Stimulated activated naive B cell treated with anti-CD40 and anti-IgM and Interleukin-4, amounts not matched to agents 10 μg/mL and 1 μg/mL and 100 μg/mL, for 72 hours (primary cell): Measurements from ENCODE around the gene RASD2.
"Not testable (repeated sequence)": the region's sequence is repeated elsewhere in the genome, so short reads cannot be mapped to it uniquely, and the experiment has no call there.

Source experiments
- ATAC-seq, 2 donors: fragments of 150-1000 bp; cut with Tn5 transposase; replicated peaks; 2 replicates each; pipeline ENCODE4 v1.10.0; 2021; ENCODE audit warnings: moderate library complexity in 1 of 2
- DNase-seq: peaks from one replicate; pipeline ENCODE4 v3.0.0; 2021
- H3K27ac Mint-ChIP-seq: one replicate; pipeline ENCODE4 v1.8.0; 2022; ENCODE audit warnings: mild to moderate bottlenecking, mixed read lengths
- H3K27me3 Mint-ChIP-seq, 2 donors: one replicate each; pipeline ENCODE4 v1.8.0; 2022; ENCODE audit warnings: mixed read lengths in 2 of 2
- H3K36me3 Mint-ChIP-seq, 2 donors: one replicate each; pipeline ENCODE4 v1.8.0; 2022; ENCODE audit warnings: mixed read lengths in 2 of 2, mild to moderate bottlenecking in 1 of 2
- H3K4me1 Mint-ChIP-seq, 2 donors: one replicate each; pipeline ENCODE4 v1.8.0; 2022; ENCODE audit warnings: mixed read lengths in 2 of 2, mild to moderate bottlenecking in 1 of 2
- H3K4me3 Mint-ChIP-seq, 2 donors: one replicate each; pipeline ENCODE4 v1.8.0; 2022; ENCODE audit warnings: mild to moderate bottlenecking in 2 of 2, mixed read lengths in 2 of 2, moderate library complexity in 1 of 2
- H3K9me3 Mint-ChIP-seq, 2 donors: one replicate each; pipeline ENCODE4 v1.8.0; 2022; ENCODE audit warnings: mixed read lengths in 2 of 2, mild to moderate bottlenecking in 1 of 2

The RASD2 gene

DNA sequence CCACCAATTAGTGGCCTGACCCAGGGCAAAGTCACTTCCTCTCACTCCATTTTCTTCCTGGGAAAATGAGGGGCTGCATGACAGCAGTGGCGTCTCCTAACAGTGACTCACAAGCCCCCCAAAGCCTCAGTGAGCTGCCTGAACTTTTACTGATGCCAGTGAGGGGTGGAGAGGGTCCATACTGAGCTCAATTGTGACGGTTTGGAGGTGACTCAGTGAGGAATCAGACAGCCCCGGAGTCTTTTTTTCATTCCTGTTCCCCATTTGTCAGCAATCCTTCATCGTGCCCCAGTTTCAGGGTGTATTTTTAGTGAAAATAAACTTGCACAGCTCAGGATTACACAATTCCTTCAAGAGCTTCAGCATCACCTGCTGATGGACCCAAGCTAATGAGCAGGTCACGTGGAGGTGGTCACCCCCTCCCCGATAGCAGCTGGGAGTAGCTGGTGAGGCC, 30.1 kb upstream of the RASD2 start:
- Mint-ChIP-seq H3K4me1 (peaks cover 0 to 2% of the 10 kb centered on the region in 2 donors), H3K9me3 (peaks cover 0 to 4% of the 10 kb centered on the region in 2 donors), H3K27ac (no peak overlapping the region), H3K36me3 (no peaks in the 10 kb centered on the region), H3K4me3 (no peak overlapping the region), H3K27me3 (peaks cover 14 to 32% of the 10 kb centered on the region in 2 donors)
- ATAC-seq (no peak), DNase-seq (no peak)

DNA sequence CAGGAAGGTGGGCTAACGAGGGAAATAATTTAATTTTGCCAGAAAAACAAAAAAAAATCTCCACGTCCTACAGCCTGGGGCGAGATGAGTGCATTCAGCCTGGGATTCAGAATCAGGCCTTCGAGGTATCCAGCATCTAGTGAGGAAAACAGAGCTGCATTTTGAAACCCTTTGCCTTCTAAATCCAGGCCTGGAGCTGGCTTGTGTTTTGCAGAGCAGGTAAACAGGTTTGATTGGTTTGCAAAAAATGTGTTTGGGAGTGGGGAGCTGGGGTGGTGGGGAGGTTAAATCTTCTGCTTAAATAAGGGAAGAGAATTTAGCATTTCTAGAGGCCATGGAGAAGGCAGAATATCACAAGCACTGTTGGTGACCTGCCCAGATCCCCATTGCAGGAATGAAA, 29.7 kb upstream of the RASD2 start:
- H3K4me3 Mint-ChIP-seq: no peak overlapping the region
- H3K27ac Mint-ChIP-seq: no peak overlapping the region
- no peaks in the 10 kb centered on the region for H3K36me3 Mint-ChIP-seq
- peaks cover 0 to 4% of the 10 kb centered on the region in 2 donors for H3K9me3 Mint-ChIP-seq
- peaks cover 15 to 36% of the 10 kb centered on the region in 2 donors for H3K27me3 Mint-ChIP-seq
- ATAC-seq (no peak), DNase-seq (no peak)
- H3K4me1 Mint-ChIP-seq: peaks cover 0 to 2% of the 10 kb centered on the region in 2 donors

DNA sequence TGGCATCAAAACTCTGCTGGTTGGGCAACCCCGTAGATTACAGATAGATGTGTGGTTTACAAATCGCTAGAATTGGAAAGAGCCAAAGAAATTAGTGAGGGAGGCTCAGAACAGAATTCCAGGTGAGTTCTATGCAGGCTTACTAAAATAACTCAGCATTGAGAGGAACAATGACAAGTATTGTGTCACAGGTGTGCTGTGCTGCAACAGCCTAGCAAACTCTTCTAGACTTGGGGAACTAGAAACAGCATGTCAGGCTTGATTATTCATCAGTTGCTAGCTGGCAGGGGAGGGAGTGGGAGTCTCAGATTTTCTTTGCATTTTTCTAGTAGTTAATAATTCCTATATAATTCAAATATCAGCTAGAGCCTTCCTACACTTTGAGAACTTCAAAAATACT, 26.3 kb upstream of the RASD2 start:
- Mint-ChIP-seq H3K36me3 (no peaks in the 10 kb centered on the region), H3K27ac (no peak overlapping the region), H3K9me3 (peaks cover 0 to 4% of the 10 kb centered on the region in 2 donors), H3K4me1 (no peaks in the 10 kb centered on the region), H3K4me3 (no peak overlapping the region), H3K27me3 (peaks cover 43 to 48% of the 10 kb centered on the region in 2 donors)
- DNase-seq (no peak), ATAC-seq (no peak)

DNA sequence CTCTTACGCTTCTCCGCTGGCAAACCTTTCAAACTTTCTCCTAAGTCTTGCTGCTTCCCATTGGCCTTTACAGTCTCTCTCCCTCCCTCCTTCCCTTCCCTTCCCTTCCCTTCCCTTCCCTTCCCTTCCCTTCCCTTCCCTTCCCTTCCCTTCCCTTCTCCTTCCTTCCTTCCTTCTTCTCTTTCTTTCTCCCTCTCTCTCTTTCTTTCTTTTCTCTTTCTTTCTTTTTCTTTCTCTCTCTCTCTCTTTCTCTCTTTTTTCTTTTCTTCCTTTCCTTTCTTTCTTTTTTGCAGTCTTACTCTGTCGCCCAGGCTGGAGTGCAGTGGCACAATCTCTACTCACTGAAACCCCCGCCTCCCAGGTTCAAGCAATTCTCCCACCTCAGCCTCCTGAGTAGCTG, 24.7 kb upstream of the RASD2 start:
- not testable (repeated sequence) for H3K9me3 Mint-ChIP-seq, ATAC-seq, H3K4me1 Mint-ChIP-seq, DNase-seq, H3K27ac Mint-ChIP-seq, H3K4me3 Mint-ChIP-seq, H3K36me3 Mint-ChIP-seq
- peaks cover 50 to 53% of the 10 kb centered on the region in 2 donors for H3K27me3 Mint-ChIP-seq

DNA sequence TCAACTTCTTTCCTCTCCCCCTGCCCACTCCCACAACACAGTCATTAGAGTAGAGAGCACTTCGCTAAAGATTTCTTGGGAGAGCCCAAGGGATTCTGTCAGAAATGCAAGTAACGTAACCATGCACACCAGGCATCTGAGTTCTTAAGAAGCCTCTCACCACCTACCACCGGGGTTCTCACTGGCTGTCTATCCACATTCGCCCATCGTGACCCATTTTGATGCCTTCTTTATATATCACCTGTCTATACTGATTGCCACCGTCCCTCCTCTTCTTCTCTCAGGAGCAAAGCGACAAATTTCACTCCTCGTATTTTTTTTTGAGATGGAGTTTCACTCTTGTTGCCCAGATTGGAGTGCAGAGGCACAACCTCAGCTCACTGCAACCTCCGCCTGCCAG, 23.9 kb upstream of the RASD2 start:
- Mint-ChIP-seq H3K27ac (no peak overlapping the region), H3K4me1 (no peaks in the 10 kb centered on the region), H3K27me3 (peaks cover 55 to 61% of the 10 kb centered on the region in 2 donors), H3K9me3 (no peaks in the 10 kb centered on the region), H3K36me3 (no peaks in the 10 kb centered on the region), H3K4me3 (no peak overlapping the region)
- DNase-seq (no peak), ATAC-seq (no peak)

DNA sequence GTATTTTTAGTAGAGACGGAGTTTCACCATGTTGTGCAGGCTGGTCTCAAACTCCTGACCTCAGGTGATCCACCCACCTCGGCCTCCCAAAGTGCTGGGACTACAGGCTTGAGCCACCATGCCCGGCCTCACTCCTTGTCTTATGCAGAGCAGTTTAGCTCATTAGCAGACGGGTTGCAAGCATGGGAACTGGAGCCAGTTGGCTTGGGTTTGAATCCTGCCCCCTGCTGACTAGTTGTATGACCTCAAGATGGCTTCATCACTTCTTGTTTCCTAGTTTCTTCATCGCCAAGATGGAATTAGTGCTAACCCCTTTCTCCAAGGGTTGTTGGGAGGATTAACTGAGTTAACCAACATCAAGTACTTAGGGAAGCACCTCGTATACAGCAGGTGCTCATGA, 23.4 kb upstream of the RASD2 start:
- Mint-ChIP-seq H3K27ac (no peak overlapping the region), H3K27me3 (peaks cover 59 to 65% of the 10 kb centered on the region in 2 donors), H3K9me3 (no peaks in the 10 kb centered on the region), H3K4me3 (no peak overlapping the region), H3K4me1 (no peaks in the 10 kb centered on the region), H3K36me3 (no peaks in the 10 kb centered on the region)
- ATAC-seq (no peak), DNase-seq (no peak)

DNA sequence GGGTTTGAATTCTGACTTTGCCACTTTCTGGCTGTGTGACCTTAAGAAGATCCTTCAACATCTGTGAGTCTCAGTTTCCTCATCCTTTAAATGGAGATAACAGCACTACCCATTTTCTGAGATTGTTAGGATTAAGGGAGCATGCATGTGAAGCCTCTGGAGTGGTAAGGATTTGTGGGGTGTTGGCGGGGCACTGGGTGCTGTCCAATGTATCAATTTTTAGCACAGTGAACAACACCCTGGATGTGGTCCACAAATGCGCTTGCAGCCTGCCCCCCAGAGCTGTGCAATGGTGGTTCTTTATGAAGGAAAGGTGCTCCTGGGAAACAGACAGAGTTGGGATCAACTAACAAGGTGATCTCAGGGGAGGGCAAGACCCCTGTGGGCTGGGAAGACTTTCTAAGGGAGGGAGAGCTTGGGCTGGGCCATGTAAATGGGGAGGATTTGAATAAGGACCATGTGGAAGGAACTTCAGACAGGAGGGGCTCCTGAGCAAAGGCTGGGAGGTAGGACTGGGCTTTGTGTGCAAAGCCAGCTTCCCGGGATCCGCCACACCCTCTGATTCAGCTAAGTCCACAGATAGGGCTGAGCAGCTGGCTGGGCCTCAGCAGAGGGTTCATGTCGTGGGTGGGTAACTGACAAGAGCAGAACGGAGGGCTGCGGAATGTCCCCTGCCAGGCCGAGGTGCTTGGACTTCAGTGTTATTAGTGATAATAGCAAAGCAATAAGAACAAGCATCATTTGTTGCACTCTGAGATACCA, 22.7 kb upstream of the RASD2 start:
- no peak for ATAC-seq
- peaks cover 65 to 73% of the 10 kb centered on the region in 2 donors for H3K27me3 Mint-ChIP-seq
- no peak overlapping the region for H3K4me3 Mint-ChIP-seq
- H3K4me1 Mint-ChIP-seq: peaks cover 0 to 3% of the 10 kb centered on the region in 2 donors
- no peak for DNase-seq
- H3K27ac Mint-ChIP-seq: no peak overlapping the region
- no peaks in the 10 kb centered on the region for H3K36me3 Mint-ChIP-seq
- H3K9me3 Mint-ChIP-seq: no peaks in the 10 kb centered on the region

DNA sequence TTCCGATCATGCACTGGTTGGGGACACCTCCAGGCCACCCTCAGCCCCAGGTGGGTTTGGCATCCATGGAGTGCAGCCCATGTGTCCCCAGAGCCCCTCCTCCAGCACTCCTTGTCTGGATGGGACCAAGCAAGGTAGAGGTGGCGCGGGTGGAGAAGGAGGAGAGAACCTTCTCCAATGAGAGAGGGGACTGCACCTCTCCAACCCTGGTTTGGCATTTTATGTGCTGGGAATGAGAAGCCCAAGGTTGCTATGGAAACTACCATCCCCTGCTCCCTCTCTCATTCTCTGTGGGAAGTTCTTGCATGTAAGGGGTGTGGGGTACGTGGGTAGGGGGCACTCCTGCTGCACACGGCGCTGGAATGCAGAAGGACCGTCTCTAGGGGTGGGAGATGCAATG, 21.8 kb upstream of the RASD2 start:
- H3K4me3 Mint-ChIP-seq: no peak overlapping the region
- no peaks in the 10 kb centered on the region for H3K36me3 Mint-ChIP-seq
- DNase-seq: no peak
- peaks cover 63 to 68% of the 10 kb centered on the region in 2 donors for H3K27me3 Mint-ChIP-seq
- H3K9me3 Mint-ChIP-seq: no peaks in the 10 kb centered on the region
- H3K4me1 Mint-ChIP-seq: peaks cover 0 to 3% of the 10 kb centered on the region in 2 donors
- ATAC-seq: no peak
- H3K27ac Mint-ChIP-seq: no peak overlapping the region

DNA sequence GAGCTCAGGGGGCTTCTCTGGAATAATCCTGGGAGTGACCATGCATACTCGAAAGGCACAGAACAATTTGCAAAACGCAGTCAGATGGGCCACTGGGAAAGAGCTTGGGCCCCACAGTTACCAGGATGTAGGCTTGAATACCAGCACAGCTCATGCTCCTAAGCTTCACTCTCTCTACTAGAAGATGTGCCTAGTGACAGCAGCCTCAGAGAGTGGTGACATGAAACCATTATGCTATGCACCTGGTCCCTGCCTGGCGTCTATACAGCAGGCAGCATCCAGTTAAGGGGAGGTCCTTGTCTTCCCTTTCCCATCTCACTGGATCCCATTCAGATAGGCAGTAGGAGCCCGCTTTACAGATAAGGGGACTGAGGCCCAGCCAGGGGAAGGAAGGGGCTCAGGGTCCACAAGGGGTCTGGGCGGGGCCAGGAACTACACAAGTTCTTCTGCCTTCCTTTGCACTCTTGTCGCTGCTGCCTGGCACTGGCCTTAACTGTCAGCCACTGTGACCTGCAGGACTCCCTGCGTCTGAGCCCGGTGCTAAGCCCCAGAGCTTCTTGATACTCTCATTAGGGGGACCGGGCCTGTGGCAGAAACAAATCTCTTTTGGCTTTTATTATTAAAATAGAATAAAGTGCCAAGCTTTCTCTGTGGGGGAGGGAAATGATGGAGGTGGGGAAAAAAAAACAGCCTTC, 21.2 kb upstream of the RASD2 start:
- peaks cover 0 to 3% of the 10 kb centered on the region in 2 donors for H3K4me1 Mint-ChIP-seq
- H3K36me3 Mint-ChIP-seq: no peaks in the 10 kb centered on the region
- H3K27ac Mint-ChIP-seq: no peak overlapping the region
- ATAC-seq (no peak), DNase-seq (no peak)
- no peak overlapping the region for H3K4me3 Mint-ChIP-seq
- peaks cover 61 to 66% of the 10 kb centered on the region in 2 donors for H3K27me3 Mint-ChIP-seq
- H3K9me3 Mint-ChIP-seq: no peaks in the 10 kb centered on the region

DNA sequence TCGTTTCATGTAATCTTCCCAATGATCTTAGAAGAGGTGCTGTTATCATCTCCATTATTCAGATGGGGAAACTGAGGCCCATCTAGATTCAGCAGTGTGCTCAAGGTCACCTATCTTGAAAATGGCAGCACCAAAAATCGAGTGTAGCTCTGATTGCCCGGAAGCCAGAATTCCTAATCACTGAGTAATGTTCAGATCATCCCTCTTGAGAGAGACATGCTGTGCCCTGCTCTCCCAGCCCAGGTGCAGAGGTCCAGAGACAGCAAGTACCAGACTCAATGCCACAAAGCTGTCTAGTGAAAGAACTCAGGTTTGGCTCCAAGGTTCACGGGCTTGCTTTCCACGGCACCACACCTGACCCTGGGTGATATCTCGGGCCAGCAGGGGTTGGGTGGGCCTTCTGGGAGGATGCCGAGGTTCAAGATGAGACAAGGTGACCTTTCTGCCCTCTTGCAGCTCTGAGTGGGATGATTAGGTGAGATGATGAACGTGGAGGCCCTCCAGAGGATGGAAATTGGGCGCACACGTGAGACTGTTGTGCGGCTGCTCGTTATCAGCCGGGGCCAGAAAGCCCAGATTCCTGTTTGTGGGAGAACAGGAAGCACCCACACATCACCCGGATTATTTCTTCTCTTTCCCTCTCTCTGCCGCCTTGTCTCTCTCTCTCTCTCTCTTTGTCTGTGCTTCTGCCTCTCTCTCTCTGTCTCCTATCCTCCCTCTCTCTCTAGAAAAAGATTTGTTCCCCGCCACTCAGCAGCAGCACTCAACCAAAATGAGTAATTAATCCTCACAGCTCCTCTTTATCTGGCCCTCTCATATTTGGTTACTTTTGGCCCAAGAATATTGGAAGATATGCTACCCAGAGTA, 19.0 kb upstream of the RASD2 start:
- Mint-ChIP-seq H3K4me3 (no peak overlapping the region), H3K36me3 (no peaks in the 10 kb centered on the region), H3K27ac (no peak overlapping the region), H3K27me3 (peaks cover 53 to 55% of the 10 kb centered on the region in 2 donors), H3K9me3 (no peaks in the 10 kb centered on the region), H3K4me1 (peaks cover 0 to 6% of the 10 kb centered on the region in 2 donors)
- ATAC-seq (no peak), DNase-seq (no peak)

DNA sequence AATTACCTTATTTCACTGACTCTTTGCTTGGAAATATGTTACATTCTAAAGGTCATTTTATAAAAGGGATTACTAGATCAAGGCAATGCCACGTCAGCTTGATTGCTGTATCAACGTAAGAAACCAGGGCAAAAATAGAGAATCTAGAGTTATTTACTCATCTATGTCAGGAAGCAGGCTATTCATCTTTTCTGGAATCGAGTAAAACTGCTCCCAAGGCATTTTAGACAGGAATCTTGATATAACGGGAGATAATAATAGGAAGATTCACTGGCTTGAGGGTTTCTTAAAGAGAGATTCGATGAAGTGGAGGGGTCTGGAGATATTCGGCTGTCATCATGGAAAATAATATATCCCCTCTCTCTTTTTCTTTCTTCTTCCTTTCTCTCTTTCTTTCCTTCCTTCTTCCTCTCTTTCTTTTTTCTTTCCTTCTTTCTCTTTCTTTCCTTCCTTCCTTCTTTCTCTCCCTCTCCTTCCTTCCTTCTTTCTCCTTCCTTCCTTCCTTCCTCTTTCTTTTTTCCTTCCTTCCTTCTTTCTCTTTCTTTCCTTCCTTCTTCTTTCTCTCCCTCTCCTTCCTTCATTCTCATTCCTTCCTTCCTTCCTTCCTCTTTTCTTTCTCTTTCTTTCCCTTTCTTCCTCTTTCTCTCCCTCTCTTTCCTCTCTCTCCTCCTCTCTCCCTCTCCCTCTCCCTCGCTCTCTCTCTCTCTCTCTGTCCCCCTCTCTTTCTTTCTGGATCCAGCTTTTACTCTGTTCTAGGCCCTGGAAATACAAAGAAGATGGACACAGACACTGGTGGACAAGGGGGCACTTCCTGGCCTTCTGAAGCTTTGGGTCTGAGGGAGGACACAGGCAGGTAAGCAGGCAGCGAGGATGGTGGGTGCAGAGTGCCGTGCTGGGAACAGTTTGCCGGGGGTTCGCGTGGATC, 18.1 kb upstream of the RASD2 start:
- Mint-ChIP-seq H3K27me3 (peaks cover 48 to 50% of the 10 kb centered on the region in 2 donors), H3K36me3 (no peaks in the 10 kb centered on the region), H3K9me3 (no peaks in the 10 kb centered on the region), H3K4me3 (no peak overlapping the region), H3K4me1 (peaks cover 6 to 14% of the 10 kb centered on the region in 2 donors), H3K27ac (no peak overlapping the region)
- ATAC-seq: no peak
- no peak for DNase-seq

DNA sequence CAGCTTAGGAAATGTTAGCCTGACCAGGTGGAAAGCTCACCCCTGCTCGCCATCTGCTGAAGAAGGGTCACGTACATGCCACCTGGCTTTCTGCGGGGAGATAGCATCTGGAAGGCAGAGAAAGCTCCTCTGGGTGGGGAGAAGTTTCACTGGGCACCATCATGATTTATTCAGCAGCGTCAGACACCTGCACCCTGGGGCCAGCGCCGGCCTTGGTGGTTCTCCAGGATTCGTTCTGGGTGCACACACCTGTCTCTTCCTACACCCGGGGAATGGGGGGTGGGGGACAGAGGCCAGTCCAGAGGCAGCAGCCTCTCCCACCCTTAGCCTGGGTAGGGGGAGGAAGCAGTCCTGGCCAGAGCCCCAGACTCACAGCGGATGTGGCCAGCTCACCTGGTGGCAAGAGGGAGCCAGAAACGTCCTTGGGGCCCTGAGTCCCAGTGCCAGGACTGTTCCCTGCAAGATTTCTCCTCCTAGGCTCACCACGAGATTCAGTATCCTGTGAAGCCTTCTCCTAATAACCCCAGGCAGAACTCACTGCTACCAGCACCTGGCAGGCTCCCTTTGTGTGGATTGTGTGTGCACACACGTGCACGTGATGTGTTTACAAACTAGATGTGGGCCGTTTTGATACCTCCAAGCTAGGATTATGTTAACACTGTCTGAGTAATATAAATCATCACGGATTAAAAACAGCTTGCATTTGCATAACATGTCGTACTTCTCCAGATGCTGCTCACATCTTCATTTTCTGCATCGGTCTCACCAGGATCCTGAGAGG, 17.3 kb upstream of the RASD2 start:
- H3K9me3 Mint-ChIP-seq: no peaks in the 10 kb centered on the region
- no peak overlapping the region for H3K4me3 Mint-ChIP-seq
- ATAC-seq (no peak), DNase-seq (no peak)
- no peak overlapping the region for H3K27ac Mint-ChIP-seq
- peaks cover 41 to 43% of the 10 kb centered on the region in 2 donors for H3K27me3 Mint-ChIP-seq
- peaks cover 0 to 1% of the 10 kb centered on the region in 2 donors for H3K36me3 Mint-ChIP-seq
- peaks cover 13 to 18% of the 10 kb centered on the region in 2 donors for H3K4me1 Mint-ChIP-seq
